ENCODE data around the gene PNPLA2.

DNA sequence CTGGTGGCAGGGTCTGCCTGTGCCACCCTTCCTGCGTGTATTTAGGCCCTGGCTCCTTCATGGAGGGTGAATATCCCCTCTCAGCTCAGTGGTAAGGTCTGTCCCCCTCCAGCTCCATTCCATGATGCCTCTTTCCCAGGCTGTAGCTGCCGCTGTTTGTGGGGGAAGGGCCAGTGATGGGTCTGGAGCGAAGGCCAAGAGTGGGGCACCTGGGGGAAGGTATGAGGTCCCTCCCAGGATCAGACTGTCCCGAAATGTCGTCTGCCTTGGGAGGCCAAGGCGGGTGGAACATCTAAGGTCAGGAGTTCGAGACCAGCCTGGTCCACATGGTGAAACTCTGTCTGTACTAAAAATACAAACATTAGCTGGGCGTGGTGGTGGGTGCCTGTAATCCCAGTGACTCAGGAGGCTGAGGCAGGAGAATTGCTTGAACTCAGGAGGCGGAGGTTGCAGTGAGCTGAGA, 15.2 kb downstream of the PNPLA2 start:
- TF ChIP-seq POLR2AphosphoS5 (IDR thresholded peaks at IDR 0.05) (no peak), POLR2A (IDR thresholded peaks at IDR 0.05) (no peak)
- TF ChIP-seq, protein P1, sequence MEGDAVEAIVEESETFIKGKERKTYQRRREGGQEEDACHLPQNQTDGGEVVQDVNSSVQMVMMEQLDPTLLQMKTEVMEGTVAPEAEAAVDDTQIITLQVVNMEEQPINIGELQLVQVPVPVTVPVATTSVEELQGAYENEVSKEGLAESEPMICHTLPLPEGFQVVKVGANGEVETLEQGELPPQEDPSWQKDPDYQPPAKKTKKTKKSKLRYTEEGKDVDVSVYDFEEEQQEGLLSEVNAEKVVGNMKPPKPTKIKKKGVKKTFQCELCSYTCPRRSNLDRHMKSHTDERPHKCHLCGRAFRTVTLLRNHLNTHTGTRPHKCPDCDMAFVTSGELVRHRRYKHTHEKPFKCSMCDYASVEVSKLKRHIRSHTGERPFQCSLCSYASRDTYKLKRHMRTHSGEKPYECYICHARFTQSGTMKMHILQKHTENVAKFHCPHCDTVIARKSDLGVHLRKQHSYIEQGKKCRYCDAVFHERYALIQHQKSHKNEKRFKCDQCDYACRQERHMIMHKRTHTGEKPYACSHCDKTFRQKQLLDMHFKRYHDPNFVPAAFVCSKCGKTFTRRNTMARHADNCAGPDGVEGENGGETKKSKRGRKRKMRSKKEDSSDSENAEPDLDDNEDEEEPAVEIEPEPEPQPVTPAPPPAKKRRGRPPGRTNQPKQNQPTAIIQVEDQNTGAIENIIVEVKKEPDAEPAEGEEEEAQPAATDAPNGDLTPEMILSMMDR (IDR thresholded peaks at IDR 0.05) = no peak

Data from gastroesophageal sphincter (tissue), 3 donors.